Stimulated activated effector memory CD8-positive, alpha-beta T cell treated with anti-CD3 and anti-CD28 coated beads, Interleukin-12 subunit alpha, Interleukin-12 subunit beta, amount 100 ng/mL, for 72 hours (primary cell): ENCODE results near the gene ABCC10.
"Not testable (repeated sequence)": the region's sequence is repeated elsewhere in the genome, so short reads cannot be mapped to it uniquely, and the experiment has no call there.

Source experiments
- ATAC-seq: fragments of 150-1000 bp; cut with Tn5 transposase; 2 replicates; pipeline ENCODE4 v1.10.0; 2021
- DNase-seq, 2 donors: peaks; one replicate each; pipeline ENCODE4 v3.0.0; 2021 to 2022; ENCODE audit warnings: low spot score in 2 of 2
- H3K27ac Mint-ChIP-seq: one replicate; pipeline ENCODE4 v1.8.0; 2022; ENCODE audit warnings: mild to moderate bottlenecking, mixed read lengths
- H3K36me3 Mint-ChIP-seq: one replicate; pipeline ENCODE4 v1.8.0; 2022; ENCODE audit warnings: mild to moderate bottlenecking, mixed read lengths
- H3K4me1 Mint-ChIP-seq: one replicate; pipeline ENCODE4 v1.8.0; 2022; ENCODE audit warnings: mixed read lengths
- H3K4me3 Mint-ChIP-seq: one replicate; pipeline ENCODE4 v1.8.0; 2022; ENCODE audit warnings: mild to moderate bottlenecking, mixed read lengths
- H3K9me3 Mint-ChIP-seq: one replicate; pipeline ENCODE4 v1.8.0; 2022; ENCODE audit warnings: mixed read lengths

Gene ABCC10

GRCh38 chr6:43489277-43490072 is 62.1 kb downstream of the ABCC10 start:
- no peaks in the 10 kb centered on the region for H3K9me3 Mint-ChIP-seq
- H3K4me3 Mint-ChIP-seq: no peak overlapping the region
- peaks cover 24% of the 10 kb centered on the region for H3K36me3 Mint-ChIP-seq
- H3K27ac Mint-ChIP-seq: peak overlapping the region; percentile 34
- no peak for DNase-seq
- peaks cover 21% of the 10 kb centered on the region for H3K4me1 Mint-ChIP-seq
- no peak for ATAC-seq

- Mint-ChIP-seq H3K4me3 (no peak overlapping the region), H3K4me1 (peaks cover 31% of the 10 kb centered on the region), H3K36me3 (peaks cover 24% of the 10 kb centered on the region), H3K9me3 (no peaks in the 10 kb centered on the region), H3K27ac (no peak overlapping the region)
- ATAC-seq (no peak), DNase-seq (no peak)
Measured at GRCh38 chr6:43490523-43490939, 63.2 kb downstream of the ABCC10 start.

DNA sequence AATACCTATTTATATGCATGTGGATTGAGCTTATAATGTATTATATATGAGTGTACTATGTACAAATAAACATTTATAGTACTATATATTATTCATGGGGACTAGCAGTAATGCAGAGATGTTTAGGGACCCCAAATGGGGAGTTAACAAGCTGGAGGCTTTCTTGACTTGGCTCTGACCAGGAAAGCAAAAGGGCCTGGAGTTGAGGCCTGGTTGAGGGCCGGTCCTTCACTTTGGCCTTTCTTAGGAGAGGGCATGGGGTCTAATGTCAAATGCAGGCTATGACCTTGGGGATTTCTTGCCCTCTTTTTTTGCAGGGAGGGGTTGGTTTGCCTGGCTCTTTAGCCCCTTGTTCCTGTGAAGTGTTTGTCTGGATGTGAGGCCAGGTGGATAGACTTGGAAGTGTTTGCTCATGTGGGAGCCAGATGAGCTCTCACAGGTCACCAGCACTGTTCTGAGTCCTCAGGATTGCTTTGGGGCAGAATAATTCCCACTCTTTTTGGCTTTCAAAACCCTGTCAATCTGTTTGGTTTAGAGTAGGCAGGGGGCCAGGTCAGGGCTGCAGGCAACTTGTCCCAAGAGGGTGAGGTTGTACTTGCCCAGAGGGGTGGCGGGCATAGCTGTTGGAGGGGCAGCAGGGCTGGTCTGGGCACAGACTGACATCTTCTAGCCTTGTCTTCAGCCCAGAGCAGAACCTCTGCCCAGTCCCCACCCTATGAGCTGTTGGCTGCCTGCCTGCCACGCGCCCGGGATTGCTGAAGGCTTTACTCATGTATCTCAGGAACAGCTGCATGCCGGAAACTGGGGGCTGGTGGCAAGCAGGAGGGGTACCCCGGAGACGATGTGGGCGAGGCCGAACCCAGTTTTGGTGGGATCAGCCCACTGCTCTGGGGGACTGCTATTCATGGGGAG is 64.7 kb downstream of the ABCC10 start:
- H3K4me3 Mint-ChIP-seq: no peak overlapping the region
- H3K36me3 Mint-ChIP-seq: peaks cover 14% of the 10 kb centered on the region
- H3K4me1 Mint-ChIP-seq: peaks cover 37% of the 10 kb centered on the region
- peak overlapping the region; percentile 5 for H3K27ac Mint-ChIP-seq
- no peak for DNase-seq
- H3K9me3 Mint-ChIP-seq: no peaks in the 10 kb centered on the region
- no peak for ATAC-seq

DNA sequence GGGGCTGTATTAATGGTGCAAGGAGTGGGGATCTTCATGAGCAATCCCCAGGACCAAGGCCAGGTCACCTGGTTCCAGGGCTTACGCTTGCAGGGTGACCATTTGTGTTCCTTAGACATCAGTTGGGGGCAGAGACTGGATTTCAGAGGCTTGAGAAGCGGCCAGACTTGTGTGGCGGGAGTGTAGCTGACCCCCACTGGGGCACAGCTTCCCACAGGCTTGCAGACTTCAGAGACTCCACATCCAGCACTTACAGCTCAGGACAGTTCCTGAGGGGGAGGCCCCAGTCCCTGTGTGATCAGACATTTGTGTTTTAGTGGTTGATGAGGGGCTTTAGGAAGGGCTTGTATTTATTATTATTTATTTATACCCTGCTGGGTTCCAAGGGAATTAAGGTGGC is 65.3 kb downstream of the ABCC10 start:
- H3K36me3 Mint-ChIP-seq: peaks cover 16% of the 10 kb centered on the region
- peaks cover 37% of the 10 kb centered on the region for H3K4me1 Mint-ChIP-seq
- H3K9me3 Mint-ChIP-seq: no peaks in the 10 kb centered on the region
- DNase-seq (no peak), ATAC-seq (no peak)
- H3K4me3 Mint-ChIP-seq: no peak overlapping the region
- H3K27ac Mint-ChIP-seq: peak overlapping the region; percentile 5

DNA sequence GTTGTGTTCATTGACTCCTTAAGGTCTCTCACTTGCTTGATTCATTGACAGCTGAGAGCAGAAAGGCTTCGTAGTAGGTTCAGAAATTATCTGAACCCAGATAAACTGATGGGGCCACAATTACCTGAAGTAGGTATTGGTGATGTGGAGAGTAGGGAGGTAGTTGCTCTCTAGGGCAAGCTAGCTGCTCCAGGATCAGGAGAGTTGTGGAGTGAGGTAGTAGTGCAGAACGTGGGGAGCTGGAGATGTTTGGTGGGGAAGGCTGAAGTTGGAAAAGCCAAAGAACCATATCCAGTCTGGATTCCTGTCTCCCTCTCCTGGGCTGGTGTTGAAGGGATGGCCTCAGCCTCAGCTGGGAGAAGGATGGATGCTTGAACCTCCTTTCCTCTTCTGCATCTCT is 65.9 kb downstream of the ABCC10 start:
- peak overlapping the region; percentile 5 for H3K27ac Mint-ChIP-seq
- peaks cover 21% of the 10 kb centered on the region for H3K36me3 Mint-ChIP-seq

GRCh38 chr6:43493833-43494232 is 66.5 kb downstream of the ABCC10 start:
- no peak overlapping the region for H3K4me3 Mint-ChIP-seq
- ATAC-seq: no peak
- peaks cover 27% of the 10 kb centered on the region for H3K36me3 Mint-ChIP-seq
- peaks cover 37% of the 10 kb centered on the region for H3K4me1 Mint-ChIP-seq
- DNase-seq: no peak
- H3K27ac Mint-ChIP-seq: no peak overlapping the region
- no peaks in the 10 kb centered on the region for H3K9me3 Mint-ChIP-seq

More for the DNA sequence above, 65.9 kb downstream of the ABCC10 start:
- peaks cover 37% of the 10 kb centered on the region for H3K4me1 Mint-ChIP-seq
- no peaks in the 10 kb centered on the region for H3K9me3 Mint-ChIP-seq
- DNase-seq (no peak), ATAC-seq (no peak)
- no peak overlapping the region for H3K4me3 Mint-ChIP-seq

- Mint-ChIP-seq H3K27ac (no peak overlapping the region), H3K4me3 (no peak overlapping the region), H3K4me1 (peaks cover 33% of the 10 kb centered on the region), H3K9me3 (no peaks in the 10 kb centered on the region), H3K36me3 (peaks cover 32% of the 10 kb centered on the region)
- ATAC-seq (no peak), DNase-seq (no peak)
Measured at GRCh38 chr6:43494321-43494720, 67.0 kb downstream of the ABCC10 start.

GRCh38 chr6:43494766-43495165 is 67.4 kb downstream of the ABCC10 start:
- ATAC-seq: no peak
- H3K9me3 Mint-ChIP-seq: no peaks in the 10 kb centered on the region
- peaks cover 35% of the 10 kb centered on the region for H3K36me3 Mint-ChIP-seq
- H3K4me3 Mint-ChIP-seq: peak overlapping the region; percentile 14
- peak overlapping the region; percentile 91 for H3K27ac Mint-ChIP-seq
- DNase-seq: no peak
- peaks cover 32% of the 10 kb centered on the region for H3K4me1 Mint-ChIP-seq

DNA sequence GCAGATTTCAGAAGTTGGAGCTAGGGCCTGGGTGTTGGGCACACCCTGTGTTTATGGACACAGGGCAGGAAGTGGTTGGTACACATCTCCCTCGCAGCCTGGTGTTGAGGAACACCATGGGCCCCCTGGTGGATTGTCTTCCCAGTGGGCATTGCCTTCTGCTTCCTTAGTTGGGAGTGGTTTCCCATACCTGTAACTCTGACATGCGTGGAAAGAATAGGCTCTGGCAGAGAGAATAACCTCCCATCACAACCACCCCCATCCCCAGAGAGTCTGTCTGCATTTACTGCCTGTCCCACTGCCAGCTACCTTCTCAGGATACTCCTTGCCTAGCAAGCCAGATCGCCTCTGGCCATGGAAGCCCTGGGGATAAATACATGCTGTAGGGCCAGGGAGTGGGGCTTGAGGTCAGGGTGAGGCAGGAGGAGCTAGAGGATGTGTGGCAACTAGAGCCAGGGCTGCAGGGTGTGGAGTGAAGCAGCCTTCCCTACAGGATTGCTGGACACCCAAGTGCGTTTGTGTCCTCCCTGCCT is 68.1 kb downstream of the ABCC10 start:
- H3K27ac Mint-ChIP-seq: peak overlapping the region; percentile 91
- H3K36me3 Mint-ChIP-seq: peaks cover 36% of the 10 kb centered on the region
- peaks cover 32% of the 10 kb centered on the region for H3K4me1 Mint-ChIP-seq
- no peaks in the 10 kb centered on the region for H3K9me3 Mint-ChIP-seq
- ATAC-seq (peak; percentile 48), DNase-seq (no peak)
- peak overlapping the region; percentile 14 for H3K4me3 Mint-ChIP-seq

DNA sequence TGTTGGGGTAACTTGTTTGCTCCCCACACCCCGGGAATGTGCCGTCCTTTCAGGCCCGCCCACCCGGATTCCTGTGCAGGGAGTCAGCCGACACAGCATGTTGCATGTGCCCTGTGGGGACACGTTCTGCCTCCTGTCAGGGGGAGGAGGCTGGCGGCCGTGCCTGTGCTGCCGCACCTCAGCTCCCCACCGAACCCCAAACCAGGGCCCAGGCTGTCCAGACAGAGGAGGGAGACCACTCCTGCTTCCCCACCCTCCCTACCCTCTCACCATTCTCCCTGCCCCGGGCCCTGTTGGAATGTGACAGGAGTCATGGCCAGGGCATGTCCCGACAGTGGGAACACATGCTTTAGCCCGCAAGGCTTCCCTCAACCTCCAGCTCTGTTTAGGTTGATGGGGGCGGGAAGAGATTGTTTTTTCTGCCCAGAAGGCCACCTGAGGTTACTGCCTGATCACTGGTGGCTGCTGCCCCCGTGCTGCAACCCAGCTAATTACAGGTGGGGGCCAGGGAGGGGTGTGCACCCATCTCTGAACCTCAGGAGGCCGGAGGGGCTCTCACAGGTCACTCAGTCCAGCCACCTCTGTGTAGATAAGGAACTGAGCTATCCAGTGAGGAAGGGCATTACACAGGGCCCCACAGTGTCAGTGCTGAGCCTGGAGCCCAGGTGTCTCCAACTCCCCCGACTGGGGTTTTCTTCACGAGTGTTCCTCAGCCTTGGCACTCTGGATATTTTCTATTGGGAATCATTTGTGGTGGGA is 69.2 kb downstream of the ABCC10 start:
- H3K4me3 Mint-ChIP-seq: no peak overlapping the region
- H3K27ac Mint-ChIP-seq: peak overlapping the region; percentile 76
- DNase-seq (no peak), ATAC-seq (no peak)
- H3K4me1 Mint-ChIP-seq: peaks cover 32% of the 10 kb centered on the region
- no peaks in the 10 kb centered on the region for H3K9me3 Mint-ChIP-seq
- peaks cover 47% of the 10 kb centered on the region for H3K36me3 Mint-ChIP-seq

DNA sequence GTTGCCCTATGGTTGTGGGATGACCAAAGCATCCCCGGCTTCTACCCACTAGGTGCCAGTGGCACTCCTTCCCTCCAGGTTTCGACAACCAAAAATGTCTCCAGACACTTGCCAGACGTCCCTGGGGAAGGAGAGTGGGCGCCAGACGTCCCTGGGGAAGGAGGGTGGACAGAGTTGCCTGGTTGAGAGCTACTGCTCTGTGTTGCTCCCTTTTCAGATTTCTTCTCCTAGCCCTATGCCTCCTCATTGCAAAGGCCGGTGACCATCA is 69.7 kb downstream of the ABCC10 start:
- peaks cover 52% of the 10 kb centered on the region for H3K36me3 Mint-ChIP-seq
- H3K4me3 Mint-ChIP-seq: no peak overlapping the region
- peak overlapping the region; percentile 76 for H3K27ac Mint-ChIP-seq
- DNase-seq (no peak), ATAC-seq (no peak)
- peaks cover 32% of the 10 kb centered on the region for H3K4me1 Mint-ChIP-seq
- no peaks in the 10 kb centered on the region for H3K9me3 Mint-ChIP-seq

DNA sequence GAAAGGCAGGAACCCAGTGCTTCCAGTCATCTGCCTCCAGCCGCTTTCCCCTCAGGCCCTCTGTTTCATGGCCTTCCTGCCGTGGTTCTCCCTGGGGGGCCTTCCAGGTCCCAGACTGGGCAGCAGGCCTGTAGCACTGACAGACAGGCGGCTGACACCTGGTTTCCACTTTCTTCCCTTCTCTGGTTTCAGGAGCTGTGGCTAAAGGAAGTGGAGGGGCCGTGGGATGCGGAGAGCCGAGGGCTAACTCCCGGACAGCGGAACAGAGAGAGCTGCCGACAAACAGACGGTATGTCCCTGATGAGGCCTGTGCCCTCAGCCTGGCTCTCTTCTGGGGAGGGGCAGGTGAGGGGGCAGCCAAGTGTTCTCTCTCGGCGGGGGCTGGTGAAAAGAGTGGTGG is 70.3 kb downstream of the ABCC10 start:
- Mint-ChIP-seq H3K4me3 (no peak overlapping the region), H3K9me3 (no peaks in the 10 kb centered on the region), H3K36me3 (peaks cover 54% of the 10 kb centered on the region), H3K27ac (peak overlapping the region; percentile 76), H3K4me1 (peaks cover 26% of the 10 kb centered on the region)
- DNase-seq: no peak
- no peak for ATAC-seq

DNA sequence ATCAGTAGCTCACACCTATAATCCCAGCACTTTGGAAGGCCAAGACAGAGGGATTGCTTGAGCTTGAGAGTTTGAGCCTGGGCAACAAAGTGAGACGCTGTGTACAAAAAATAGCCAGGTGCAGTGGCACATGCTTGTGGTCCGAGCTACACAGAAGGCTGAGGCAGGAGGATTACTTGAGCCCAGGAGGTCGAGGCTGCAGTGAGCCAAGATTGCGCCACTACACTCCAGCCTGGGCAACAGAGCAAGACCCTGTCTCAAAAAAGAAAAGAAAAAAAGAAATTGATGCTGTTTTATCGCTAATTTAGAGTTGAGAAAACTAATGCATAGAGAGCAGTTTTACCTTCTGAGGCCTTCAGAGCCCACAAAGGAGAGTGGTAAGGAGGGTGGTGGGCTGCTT is 71.0 kb downstream of the ABCC10 start:
- not testable (repeated sequence) for H3K9me3 Mint-ChIP-seq, DNase-seq, H3K27ac Mint-ChIP-seq, H3K4me3 Mint-ChIP-seq, ATAC-seq
- peaks cover 58% of the 10 kb centered on the region for H3K36me3 Mint-ChIP-seq
- H3K4me1 Mint-ChIP-seq: peaks cover 25% of the 10 kb centered on the region

DNA sequence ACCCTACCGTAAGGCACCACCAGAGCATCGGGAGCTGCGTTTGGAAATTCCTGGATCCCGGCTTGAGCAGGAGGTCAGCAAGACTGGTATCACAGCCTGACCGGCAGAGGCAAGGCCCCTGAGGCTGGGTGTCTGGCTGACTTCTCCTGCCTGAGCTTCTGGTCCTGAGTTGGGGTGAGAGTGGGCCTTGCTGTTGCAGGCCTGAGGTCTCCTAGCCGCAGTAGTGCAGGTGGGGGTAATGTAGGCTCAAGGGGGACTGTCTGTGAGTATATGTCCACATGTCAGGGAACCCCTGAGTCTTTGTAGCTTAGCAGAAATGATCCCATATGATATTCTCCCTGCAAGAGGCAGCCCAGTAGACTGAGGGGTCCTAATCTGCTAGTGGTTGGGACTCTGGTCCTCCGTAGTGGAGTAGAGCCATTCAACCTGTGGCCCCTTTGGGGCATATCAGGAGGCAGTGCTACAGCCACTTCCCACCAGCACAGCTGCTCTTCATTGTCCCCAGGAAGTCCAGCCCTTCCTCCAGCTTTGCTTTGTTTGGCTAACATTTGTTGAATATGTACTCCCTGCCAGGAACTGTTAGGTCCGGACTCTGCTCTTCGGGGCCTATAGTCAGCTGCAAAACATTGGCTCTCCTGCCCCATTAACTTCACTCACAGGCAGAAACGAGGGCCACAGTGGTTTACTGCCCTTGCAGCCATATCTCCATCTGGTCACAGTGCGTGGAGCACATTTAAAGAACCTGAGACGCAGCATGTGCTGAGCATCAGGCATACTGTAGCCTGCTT is 71.9 kb downstream of the ABCC10 start:
- Mint-ChIP-seq H3K36me3 (peaks cover 66% of the 10 kb centered on the region), H3K4me3 (no peak overlapping the region), H3K9me3 (no peaks in the 10 kb centered on the region), H3K4me1 (peaks cover 19% of the 10 kb centered on the region), H3K27ac (no peak overlapping the region)
- ATAC-seq (no peak), DNase-seq (no peak)
